ENCODE results near the gene KIF18A.

DNA sequence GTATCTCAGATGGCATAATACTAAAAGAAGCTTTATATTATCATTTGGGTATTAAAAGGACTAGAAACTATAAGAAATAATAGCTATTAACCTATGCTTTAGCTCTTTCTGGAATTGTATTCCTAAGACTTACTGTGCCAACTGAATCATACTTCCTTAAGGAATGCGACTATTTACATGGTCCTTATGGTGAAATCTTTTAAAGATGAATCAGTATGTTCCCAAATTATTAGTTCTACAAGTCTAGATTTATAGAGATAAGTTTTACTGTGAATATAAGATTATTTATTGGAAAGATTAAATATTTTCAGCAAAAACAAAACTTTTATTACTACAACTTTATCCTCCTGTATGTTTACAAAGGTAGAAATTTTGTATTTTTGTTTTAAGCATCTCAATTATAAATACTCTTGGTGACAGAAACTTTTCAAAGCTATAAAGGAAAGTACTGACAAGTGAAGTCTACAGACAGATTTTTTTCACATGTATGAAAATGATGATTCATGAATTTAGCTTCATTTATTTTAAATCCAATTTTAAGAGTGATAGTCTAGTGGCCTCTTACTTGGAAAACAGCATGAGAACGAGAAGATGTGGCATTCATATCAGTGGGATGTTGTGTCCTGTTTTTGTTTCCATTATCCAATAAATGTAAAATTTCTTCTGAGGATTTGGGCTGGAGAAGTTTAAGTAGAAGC lies 17.8 kb downstream of the KIF18A start:
- no peak for TF ChIP-seq TCF7L2 (IDR thresholded peaks at IDR 0.05; ENCODE audit: low read depth, low read length)
- no peak for TF ChIP-seq ETS1 (conservative IDR thresholded peaks at IDR 0.05; ENCODE audit: control insufficient read depth, low read depth, low read length)
- no peak for TF ChIP-seq SRSF3 (IDR thresholded peaks at IDR 0.05; ENCODE audit: insufficient read depth, low read length)
- TF ChIP-seq CC2D1A (IDR thresholded peaks at IDR 0.05) = no peak
- TF ChIP-seq, protein P1, sequence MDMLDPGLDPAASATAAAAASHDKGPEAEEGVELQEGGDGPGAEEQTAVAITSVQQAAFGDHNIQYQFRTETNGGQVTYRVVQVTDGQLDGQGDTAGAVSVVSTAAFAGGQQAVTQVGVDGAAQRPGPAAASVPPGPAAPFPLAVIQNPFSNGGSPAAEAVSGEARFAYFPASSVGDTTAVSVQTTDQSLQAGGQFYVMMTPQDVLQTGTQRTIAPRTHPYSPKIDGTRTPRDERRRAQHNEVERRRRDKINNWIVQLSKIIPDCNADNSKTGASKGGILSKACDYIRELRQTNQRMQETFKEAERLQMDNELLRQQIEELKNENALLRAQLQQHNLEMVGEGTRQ (CRISPR knock-in tag; IDR thresholded peaks at IDR 0.05) = no peak
- no peak for TF ChIP-seq NFRKB (IDR thresholded peaks at IDR 0.05; ENCODE audit: low read depth)
- TF ChIP-seq JUND (IDR thresholded peaks at IDR 0.05; ENCODE audit: borderline replicate concordance, low read depth, low read length) = no peak
- no peak for TF ChIP-seq JUND (tag; IDR thresholded peaks at IDR 0.05; ENCODE audit: borderline replicate concordance, low read depth, low read length)
- no peak for TF ChIP-seq ZNF124 (CRISPR knock-in tag; IDR thresholded peaks at IDR 0.05)
- TF ChIP-seq, protein P2, sequence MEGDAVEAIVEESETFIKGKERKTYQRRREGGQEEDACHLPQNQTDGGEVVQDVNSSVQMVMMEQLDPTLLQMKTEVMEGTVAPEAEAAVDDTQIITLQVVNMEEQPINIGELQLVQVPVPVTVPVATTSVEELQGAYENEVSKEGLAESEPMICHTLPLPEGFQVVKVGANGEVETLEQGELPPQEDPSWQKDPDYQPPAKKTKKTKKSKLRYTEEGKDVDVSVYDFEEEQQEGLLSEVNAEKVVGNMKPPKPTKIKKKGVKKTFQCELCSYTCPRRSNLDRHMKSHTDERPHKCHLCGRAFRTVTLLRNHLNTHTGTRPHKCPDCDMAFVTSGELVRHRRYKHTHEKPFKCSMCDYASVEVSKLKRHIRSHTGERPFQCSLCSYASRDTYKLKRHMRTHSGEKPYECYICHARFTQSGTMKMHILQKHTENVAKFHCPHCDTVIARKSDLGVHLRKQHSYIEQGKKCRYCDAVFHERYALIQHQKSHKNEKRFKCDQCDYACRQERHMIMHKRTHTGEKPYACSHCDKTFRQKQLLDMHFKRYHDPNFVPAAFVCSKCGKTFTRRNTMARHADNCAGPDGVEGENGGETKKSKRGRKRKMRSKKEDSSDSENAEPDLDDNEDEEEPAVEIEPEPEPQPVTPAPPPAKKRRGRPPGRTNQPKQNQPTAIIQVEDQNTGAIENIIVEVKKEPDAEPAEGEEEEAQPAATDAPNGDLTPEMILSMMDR (IDR thresholded peaks at IDR 0.05 in 2 of 3, conservative IDR thresholded peaks at IDR 0.05 in 1 of 3; ENCODE audit: insufficient read depth in 2 of 3, low read depth in 1 of 3, low read length in 3 of 3) = no peak
- TF ChIP-seq ZBTB17 (CRISPR knock-in tag; IDR thresholded peaks at IDR 0.05) = no peak
- no peak for TF ChIP-seq ZNF197 (CRISPR knock-in tag; IDR thresholded peaks at IDR 0.05; ENCODE audit: low read depth)
- TF ChIP-seq ZNF561 (CRISPR knock-in tag; conservative IDR thresholded peaks at IDR 0.05) = no peak
- TF ChIP-seq, protein P3, sequence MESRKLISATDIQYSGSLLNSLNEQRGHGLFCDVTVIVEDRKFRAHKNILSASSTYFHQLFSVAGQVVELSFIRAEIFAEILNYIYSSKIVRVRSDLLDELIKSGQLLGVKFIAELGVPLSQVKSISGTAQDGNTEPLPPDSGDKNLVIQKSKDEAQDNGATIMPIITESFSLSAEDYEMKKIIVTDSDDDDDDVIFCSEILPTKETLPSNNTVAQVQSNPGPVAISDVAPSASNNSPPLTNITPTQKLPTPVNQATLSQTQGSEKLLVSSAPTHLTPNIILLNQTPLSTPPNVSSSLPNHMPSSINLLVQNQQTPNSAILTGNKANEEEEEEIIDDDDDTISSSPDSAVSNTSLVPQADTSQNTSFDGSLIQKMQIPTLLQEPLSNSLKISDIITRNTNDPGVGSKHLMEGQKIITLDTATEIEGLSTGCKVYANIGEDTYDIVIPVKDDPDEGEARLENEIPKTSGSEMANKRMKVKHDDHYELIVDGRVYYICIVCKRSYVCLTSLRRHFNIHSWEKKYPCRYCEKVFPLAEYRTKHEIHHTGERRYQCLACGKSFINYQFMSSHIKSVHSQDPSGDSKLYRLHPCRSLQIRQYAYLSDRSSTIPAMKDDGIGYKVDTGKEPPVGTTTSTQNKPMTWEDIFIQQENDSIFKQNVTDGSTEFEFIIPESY (CRISPR knock-in tag; IDR thresholded peaks at IDR 0.05) = no peak

Data from K562 (cell line).